Aorta (tissue), 5 donors: ENCODE data around the gene ARSA. TPM values are rescaled to one million over a fixed set of nuclear protein-coding genes. Genes with fewer than 3 reads are reported as not detected.
A peak's percentile ranks its signal among the peaks of the same experiment; 100 is the strongest.
"Not testable (repeated sequence)": the region's sequence is repeated elsewhere in the genome, so short reads cannot be mapped to it uniquely, and the experiment has no call there.

Experiments used
- ATAC-seq: fragments of 200-7000 bp; cut with Tn5 transposase; one replicate; pipeline ENCODE4 v1.9.1; 2022; ENCODE audit warnings: moderate library complexity; ENCODE audit not compliant: low FRiP score
- DNase-seq, 2 donors: peaks; one replicate each; pipeline ENCODE4 v3.0.0-alpha.2; 2020
- H3K27ac ChIP-seq, 2 donors: one replicate each; pipeline ENCODE4 v1.5.1; 2013; ENCODE audit warnings: low read length in 2 of 2, mild to moderate bottlenecking in 2 of 2, moderate library complexity in 2 of 2, control low read depth in 1 of 2, inconsistent platforms in 1 of 2, low read depth in 1 of 2
- H3K27me3 ChIP-seq, 2 donors: one replicate each; pipeline ENCODE4 v1.6.1; 2013; ENCODE audit warnings: control low read depth in 1 of 2, low read length in 1 of 2, mild to moderate bottlenecking in 1 of 2, moderate library complexity in 1 of 2; ENCODE audit not compliant: insufficient read depth in 2 of 2, control insufficient read depth in 1 of 2
- H3K36me3 ChIP-seq, 2 donors: one replicate each; pipeline ENCODE4 v1.6.1; 2013; ENCODE audit warnings: control low read depth in 1 of 2, low read length in 1 of 2, mild to moderate bottlenecking in 1 of 2; ENCODE audit not compliant: insufficient read depth in 2 of 2, control insufficient read depth in 1 of 2
- H3K4me1 ChIP-seq, 2 donors: one replicate each; pipeline ENCODE4 v1.6.1; 2013; ENCODE audit warnings: low read length in 2 of 2, control low read depth in 1 of 2, mild to moderate bottlenecking in 1 of 2, moderate library complexity in 1 of 2; ENCODE audit not compliant: insufficient read depth in 2 of 2, control insufficient read depth in 1 of 2
- H3K4me3 ChIP-seq, 2 donors: one replicate each; pipeline ENCODE4 v1.5.1; 2013; ENCODE audit warnings: low read length in 2 of 2, control low read depth in 1 of 2, mild to moderate bottlenecking in 1 of 2
- H3K9me3 ChIP-seq: one replicate; pipeline ENCODE4 v1.6.1; 2013; ENCODE audit warnings: mild to moderate bottlenecking, low read length; ENCODE audit not compliant: control insufficient read depth
- WGBS, 2 donors: extraction: QIAGEN DNeasy Blood & Tissue Kit; methylation state at CpG; one replicate each; pipeline ENCODE4 v1.1.7; 2013; 5-methylcytosine and 5-hydroxymethylcytosine counted together
- intact Hi-C, 2 donors: fragments of 100-400 bp; cut with DNase I; formaldehyde crosslinking; loops; one replicate each; pipeline versions ENCODE4 v1.14.2 to v1.15.0; 2022
- polyA plus RNA-seq, 2 donors: library from polyadenylated mRNA; stranded (reverse); fragments of 200-250 nt; gene quantifications; one replicate each; pipeline ENCODE4 v1.2.3, GENCODE V29; 2013
- total RNA-seq, 2 donors: library from RNA; stranded (reverse); fragmentation: NEBNext Ultra II Directional; extraction: Animal tissue kit (Norgen Biotek cat#: 25700); gene quantifications; one replicate each; pipeline ENCODE4 v1.2.1, GENCODE V29; 2021
- donor health status: healthy with polysubstance abuse.
- donor health status: Bipolar disorder and iron deficiency.
- donor health status: DM: no; HTN: no; CAD: no.
- donor health status: DM: no; HTN: no; CAD: no.
- donor health status: DM: yes; HTN: yes; CAD: no.

The ARSA gene
- total and polyA plus RNA-seq, 4 donors = 15.7 to 120 (median 42.5) TPM

GRCh38 chr22:50608058-50608840, 19.7 kb downstream of the ARSA start:
- H3K4me1 ChIP-seq, H3K9me3 ChIP-seq, H3K27ac ChIP-seq, H3K36me3 ChIP-seq, ATAC-seq, intact Hi-C loops, H3K27me3 ChIP-seq, H3K4me3 ChIP-seq: not testable (repeated sequence)
- WGBS, 2 donors = 82 to 84% methylated on average over 37 to 39 of the region's 39 CpGs
- peak in 1 of 2 donors; percentile 45 for DNase-seq

DNA sequence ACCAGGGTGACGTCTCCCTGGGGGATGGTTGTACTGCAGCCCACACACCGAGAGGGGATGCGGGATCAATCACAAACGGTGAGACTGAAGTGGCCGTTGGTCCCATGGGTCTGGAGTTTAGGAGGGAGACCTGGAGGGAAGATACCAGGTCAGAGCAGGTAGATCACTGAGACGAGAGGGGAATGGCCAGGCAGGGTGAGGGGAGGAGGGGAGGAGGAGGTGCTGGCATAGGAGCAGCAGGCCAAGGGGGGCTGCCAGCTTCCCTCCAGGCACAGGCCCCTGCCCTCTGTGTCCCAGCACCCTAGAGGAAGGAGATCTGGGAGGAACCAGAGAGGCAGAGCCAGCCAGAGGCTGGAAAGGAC, 20.3 kb downstream of the ARSA start:
- intact Hi-C loops = no loop called here
- WGBS, 2 donors = 60 to 62% methylated on average over 6 of the region's 6 CpGs
- Histone ChIP-seq H3K4me1 (no peaks in the 10 kb centered on the region), H3K36me3 (no peaks in the 10 kb centered on the region), H3K27me3 (no peaks in the 10 kb centered on the region), H3K4me3 (no peak overlapping the region), H3K9me3 (no peaks in the 10 kb centered on the region), H3K27ac (no peak overlapping the region)
- ATAC-seq (no peak), DNase-seq (peak in 1 of 2 donors; percentile 32)

DNA sequence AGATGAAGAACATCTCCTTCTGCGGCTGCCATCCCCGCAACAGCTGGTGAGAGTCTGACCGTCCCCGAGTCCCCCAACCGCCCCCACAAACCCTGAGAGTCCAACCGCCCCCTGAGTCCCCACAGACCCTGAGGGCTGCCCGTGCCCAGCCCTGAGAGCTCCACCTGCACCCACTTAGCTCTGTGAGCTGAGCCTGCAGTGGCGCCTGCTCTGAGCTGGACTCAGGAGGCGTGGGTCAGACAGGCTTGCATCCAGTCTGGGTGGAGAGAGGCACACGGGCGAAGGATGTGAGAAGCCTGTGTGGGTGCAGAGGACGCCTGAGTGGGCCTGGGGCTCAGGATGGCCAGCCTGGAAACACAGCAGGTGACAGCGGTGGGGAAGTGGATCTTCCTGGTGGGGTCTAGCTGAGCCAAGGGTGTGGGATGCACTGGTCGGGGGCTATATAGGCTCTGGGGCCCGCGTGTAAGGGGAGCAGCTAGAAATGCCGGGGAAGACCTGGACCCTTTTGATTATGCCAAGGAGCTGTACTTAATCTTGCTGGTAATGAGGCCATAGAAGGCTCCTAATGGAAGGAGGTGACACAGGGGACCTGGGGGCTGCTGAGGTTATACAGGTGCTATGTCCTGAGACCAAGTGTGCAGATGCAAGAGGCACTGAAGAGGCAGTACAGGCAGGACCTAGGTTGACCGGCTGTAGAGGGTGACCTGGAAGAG, 20.9 kb downstream of the ARSA start:
- Histone ChIP-seq H3K9me3 (no peaks in the 10 kb centered on the region), H3K4me3 (no peak overlapping the region), H3K36me3 (no peaks in the 10 kb centered on the region), H3K27me3 (no peaks in the 10 kb centered on the region), H3K4me1 (no peaks in the 10 kb centered on the region), H3K27ac (no peak overlapping the region)
- DNase-seq = peak in 1 of 2 donors; percentile 55
- 65 to 69% methylated on average over 18 of the region's 18 CpGs for WGBS, 2 donors
- ATAC-seq = no peak
- intact Hi-C loops = no loop called here

- intact Hi-C loops = no loop called here
- ATAC-seq = no peak
Observed at GRCh38 chr22:50606165-50606945, 21.6 kb downstream of the ARSA start.

GRCh38 chr22:50605613-50606074, 22.3 kb downstream of the ARSA start:
- H3K9me3 ChIP-seq = no peaks in the 10 kb centered on the region
- no peak for ATAC-seq
- no peak overlapping the region for H3K27ac ChIP-seq
- DNase-seq = peak in 1 of 2 donors; percentile 51
- no peak overlapping the region for H3K4me3 ChIP-seq
- intact Hi-C loops = no loop called here
- H3K27me3 ChIP-seq = no peaks in the 10 kb centered on the region
- WGBS, 2 donors = 84 to 85% methylated on average over 20 of the region's 20 CpGs
- no peaks in the 10 kb centered on the region for H3K36me3 ChIP-seq
- no peaks in the 10 kb centered on the region for H3K4me1 ChIP-seq

More at GRCh38 chr22:50606165-50606945, 21.6 kb downstream of the ARSA start:
- Histone ChIP-seq H3K27me3 (no peaks in the 10 kb centered on the region), H3K4me3 (no peak overlapping the region), H3K9me3 (no peaks in the 10 kb centered on the region), H3K4me1 (no peaks in the 10 kb centered on the region), H3K36me3 (no peaks in the 10 kb centered on the region), H3K27ac (no peak overlapping the region)
- WGBS, 2 donors = 69 to 70% methylated on average over 18 to 19 of the region's 19 CpGs
- DNase-seq = peak in 1 of 2 donors; percentile 44

DNA sequence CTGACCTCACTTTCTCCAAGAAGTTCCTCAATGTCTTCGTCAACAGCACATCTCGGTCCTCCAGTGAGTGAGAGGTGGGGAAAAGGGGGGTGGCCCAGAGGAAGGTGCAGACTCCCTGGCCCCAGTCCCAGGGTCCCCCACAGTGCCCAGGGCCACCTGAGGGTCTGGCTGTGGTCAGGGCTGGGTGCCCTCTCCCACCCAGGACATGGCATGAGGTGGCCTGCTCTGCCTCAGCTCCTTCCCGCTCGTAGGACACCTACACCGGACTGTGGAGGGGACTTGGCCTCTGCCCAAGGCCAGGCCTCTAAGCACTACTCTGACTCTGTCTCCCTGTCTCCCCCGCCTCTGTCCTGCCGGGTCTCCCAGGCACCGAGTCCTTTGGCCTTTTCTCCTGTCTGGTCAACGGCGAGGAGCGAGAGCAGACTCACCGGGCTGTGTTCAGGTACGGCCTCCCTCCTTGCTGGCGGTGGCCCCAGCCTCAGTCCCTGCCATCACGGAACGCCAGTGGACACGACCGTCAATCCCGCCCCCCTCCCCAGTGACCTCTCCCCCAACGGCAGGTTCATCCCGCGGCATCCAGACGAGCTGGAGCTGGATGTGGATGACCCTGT, 22.8 kb downstream of the ARSA start:
- H3K36me3 ChIP-seq = no peaks in the 10 kb centered on the region

GRCh38 chr22:50604256-50605001, 23.5 kb downstream of the ARSA start:
- H3K27ac ChIP-seq = no peak overlapping the region
- H3K4me1 ChIP-seq = no peaks in the 10 kb centered on the region
- intact Hi-C loops = no loop called here
- 30 to 38% methylated on average over 86 to 103 of the region's 103 CpGs for WGBS, 2 donors
- H3K36me3 ChIP-seq = no peaks in the 10 kb centered on the region
- H3K4me3 ChIP-seq = no peak overlapping the region
- H3K27me3 ChIP-seq = no peaks in the 10 kb centered on the region
- no peaks in the 10 kb centered on the region for H3K9me3 ChIP-seq
- DNase-seq = peak in 1 of 2 donors; percentile 68
- no peak for ATAC-seq

More for the DNA sequence above, 22.8 kb downstream of the ARSA start:
- no peak for DNase-seq
- WGBS, 2 donors = 75 to 77% methylated on average over 23 of the region's 23 CpGs
- Histone ChIP-seq H3K9me3 (no peaks in the 10 kb centered on the region), H3K4me1 (no peaks in the 10 kb centered on the region), H3K27me3 (no peaks in the 10 kb centered on the region), H3K4me3 (no peak overlapping the region), H3K27ac (no peak overlapping the region)
- intact Hi-C loops = no loop called here
- no peak for ATAC-seq
